HG02840 (cell line): ENCODE data around the gene FTMT.
"Not testable (repeated sequence)": the region's sequence is repeated elsewhere in the genome, so short reads cannot be mapped to it uniquely, and the experiment has no call there.

ENCODE experiments used
- ATAC-seq: cut with Tn5 transposase; IDR thresholded peaks from one replicate; pipeline ENCODE4 v1.9.1; 2021; ENCODE audit warnings: mild to moderate bottlenecking, moderate library complexity, moderate number of reproducible peaks; ENCODE audit not compliant: unreplicated experiment, low FRiP score

FTMT gene

GRCh38 chr5:121851643-121852574 is at the start of gene FTMT:
FTMT (plus strand) TSS chr5:121851882; CDS start chr5:121851964, 82 bp downstream.
- ATAC-seq: no peak

GRCh38 chr5:121805251-121805650 is 46.4 kb upstream of the FTMT start:
- not testable (repeated sequence) for ATAC-seq

GRCh38 chr5:121805911-121806310 is 45.8 kb upstream of the FTMT start:
- no peak for ATAC-seq

GRCh38 chr5:121816164-121816563 is 35.5 kb upstream of the FTMT start:
- no peak for ATAC-seq

GRCh38 chr5:121819682-121820261 is 31.9 kb upstream of the FTMT start:
- ATAC-seq: no peak

GRCh38 chr5:121833617-121834016 is 18.1 kb upstream of the FTMT start:
- no peak for ATAC-seq

GRCh38 chr5:121834021-121834420 is 17.7 kb upstream of the FTMT start:
- no peak for ATAC-seq

- no peak for ATAC-seq
These were observed 9.8 kb upstream of the FTMT start for GRCh38 chr5:121841892-121842291.

GRCh38 chr5:121850272-121850671 is 1.4 kb upstream of the FTMT start:
- no peak for ATAC-seq

GRCh38 chr5:121853850-121854249 is 2.2 kb downstream of the FTMT start:
- ATAC-seq: no peak

- ATAC-seq: no peak
These were observed 11.1 kb downstream of the FTMT start for GRCh38 chr5:121862801-121863200.

GRCh38 chr5:121863753-121864285 is 12.1 kb downstream of the FTMT start:
- ATAC-seq: no peak

- no peak for ATAC-seq
These were observed 15.7 kb downstream of the FTMT start for GRCh38 chr5:121867403-121867802.

GRCh38 chr5:121870489-121870888 is 18.8 kb downstream of the FTMT start:
- no peak for ATAC-seq

GRCh38 chr5:121872856-121873255 is 21.2 kb downstream of the FTMT start:
- ATAC-seq: no peak

- ATAC-seq: no peak
These were observed 21.7 kb downstream of the FTMT start for GRCh38 chr5:121873409-121873808.

GRCh38 chr5:121885630-121886029 is 33.9 kb downstream of the FTMT start:
- no peak for ATAC-seq

GRCh38 chr5:121887727-121888126 is 36.0 kb downstream of the FTMT start:
- ATAC-seq: no peak

GRCh38 chr5:121890297-121890858 is 38.7 kb downstream of the FTMT start:
- ATAC-seq: no peak

GRCh38 chr5:121897341-121897740 is 45.7 kb downstream of the FTMT start:
- no peak for ATAC-seq

- no peak for ATAC-seq
These were observed 47.7 kb downstream of the FTMT start for GRCh38 chr5:121899346-121899745.
